COLO829 (cell line): ENCODE data around the gene C4orf54.

Experiments used
- DNase-seq: peaks from one replicate; pipeline ENCODE4 v3.0.0; 2012; ENCODE audit warnings: low spot score

C4orf54 gene

DNA sequence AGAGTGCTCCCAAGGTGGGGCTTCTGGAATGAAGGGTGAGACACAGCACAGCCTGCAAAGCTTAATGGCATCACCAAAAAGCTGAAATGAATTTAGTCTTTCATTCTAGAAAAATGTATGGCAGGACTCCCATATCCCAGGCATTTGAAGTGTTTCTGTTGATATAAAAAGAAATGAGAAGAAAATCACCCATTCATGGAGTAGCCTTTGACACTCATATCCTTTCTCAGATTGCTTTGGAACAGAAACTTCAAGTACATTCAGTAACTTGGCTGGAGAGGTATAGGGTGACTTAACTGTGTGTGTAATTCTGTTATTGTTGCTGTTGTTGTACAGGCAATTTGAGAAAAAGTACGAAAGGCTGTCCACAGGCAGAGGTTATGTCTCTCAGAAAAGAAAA lies 35.3 kb downstream of the C4orf54 start:
- no peak for DNase-seq

DNA sequence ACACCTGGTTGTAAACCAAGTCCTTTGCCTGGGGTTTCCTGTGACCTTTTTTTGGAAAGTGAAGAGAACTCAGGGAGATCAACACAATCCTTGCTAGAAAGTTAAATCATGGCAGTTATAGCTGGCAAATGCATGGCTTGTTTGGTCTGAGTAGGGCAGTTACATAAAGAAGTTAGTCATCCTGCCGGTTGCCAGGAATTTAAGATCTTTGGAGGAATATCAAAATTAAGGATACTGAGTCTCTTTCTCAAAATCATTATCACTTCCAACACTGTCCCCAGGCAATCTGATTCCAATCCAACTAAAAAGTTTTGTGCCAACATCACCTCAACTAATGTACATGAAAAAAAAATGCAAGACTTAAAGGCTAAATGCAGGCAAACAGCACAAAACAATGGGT lies 40.3 kb downstream of the C4orf54 start:
- DNase-seq = peak; percentile 19

DNA sequence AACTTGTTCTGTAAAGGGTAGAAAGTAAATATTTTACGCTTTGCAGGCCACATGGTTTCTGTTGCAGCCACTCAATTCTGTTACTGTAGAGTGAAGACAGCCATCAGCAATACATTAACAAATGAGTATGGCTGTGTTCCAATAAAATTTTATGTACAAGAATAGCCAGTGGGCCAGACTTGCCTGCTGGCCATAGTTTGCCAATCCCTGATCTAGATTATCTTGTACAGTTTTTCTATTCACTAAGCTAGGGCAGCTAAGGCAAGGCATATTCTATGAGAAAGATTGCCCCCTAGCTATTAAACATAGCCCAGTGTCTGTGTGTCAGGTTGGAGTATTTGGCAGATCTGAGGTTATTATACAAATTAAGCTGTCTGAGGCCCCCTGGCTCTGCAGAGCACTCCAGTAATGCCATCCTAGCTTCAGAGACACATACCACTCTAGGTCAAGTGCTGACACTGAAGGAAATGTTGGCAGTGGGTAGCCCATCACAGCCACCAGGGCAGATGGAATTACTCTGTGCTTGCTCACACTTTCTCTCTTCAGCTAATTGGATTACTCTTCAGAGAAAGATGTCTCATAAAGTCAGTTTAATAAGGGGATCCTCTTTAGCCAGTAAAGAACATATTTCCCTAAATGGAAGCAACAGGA lies 42.3 kb downstream of the C4orf54 start:
- DNase-seq = no peak

DNA sequence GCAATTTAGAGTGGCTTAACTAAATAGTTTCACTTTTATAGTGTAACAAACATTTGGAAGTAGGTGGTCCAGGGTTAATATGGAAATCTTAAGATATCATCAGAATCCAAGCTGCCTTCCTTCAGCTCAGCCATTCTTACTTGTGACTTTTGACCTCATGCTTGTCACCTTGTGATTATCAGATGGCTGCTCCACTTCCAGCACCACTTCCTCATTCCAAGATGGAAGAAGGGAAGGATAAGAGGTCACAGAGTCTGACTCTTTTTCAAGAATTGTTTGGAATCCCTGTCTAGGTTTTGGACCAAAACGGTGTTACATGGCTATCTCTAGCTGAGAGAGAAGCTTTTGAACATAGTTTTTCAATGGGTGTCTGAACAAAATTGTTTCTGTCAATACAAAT lies 43.1 kb downstream of the C4orf54 start:
- no peak for DNase-seq

DNA sequence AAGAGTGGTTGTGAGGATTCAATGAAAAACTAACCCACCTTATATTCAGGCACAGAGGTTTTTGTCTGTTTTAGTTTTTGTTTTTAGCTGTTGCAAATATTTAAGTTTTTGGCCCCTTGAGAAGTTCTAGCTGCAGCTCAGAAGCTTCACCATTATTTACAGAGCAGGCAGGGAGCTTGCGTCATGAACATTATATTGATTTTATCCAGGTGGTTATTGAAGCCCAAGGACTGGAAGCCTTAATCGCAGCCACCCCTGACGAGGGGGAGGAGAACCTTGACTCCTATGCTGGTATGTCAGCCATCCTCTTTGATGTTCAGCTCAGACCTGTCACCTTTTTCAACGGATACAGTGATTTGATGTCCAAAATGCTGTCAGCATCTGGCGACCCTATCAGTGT lies 44.9 kb downstream of the C4orf54 start:
- DNase-seq = no peak

DNA sequence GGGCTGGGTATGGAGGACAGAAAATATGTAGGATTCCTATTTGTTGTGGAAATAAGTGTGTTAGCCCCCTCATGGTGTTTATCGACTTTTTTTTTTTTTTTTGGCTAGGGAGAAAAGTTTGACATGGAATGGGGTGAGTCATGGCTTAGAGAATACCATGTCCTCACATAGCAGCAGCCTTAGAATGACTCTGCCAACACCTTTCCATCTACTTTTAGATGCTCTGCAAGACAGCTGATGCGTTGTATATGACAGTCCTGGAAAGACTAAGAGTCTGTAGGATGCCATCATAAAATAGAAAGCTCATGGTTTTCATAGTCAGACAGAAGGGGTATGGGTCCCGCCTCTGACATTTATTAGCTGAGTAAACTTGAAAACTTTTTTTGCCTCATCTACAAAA lies 45.3 kb downstream of the C4orf54 start:
- no peak for DNase-seq

DNA sequence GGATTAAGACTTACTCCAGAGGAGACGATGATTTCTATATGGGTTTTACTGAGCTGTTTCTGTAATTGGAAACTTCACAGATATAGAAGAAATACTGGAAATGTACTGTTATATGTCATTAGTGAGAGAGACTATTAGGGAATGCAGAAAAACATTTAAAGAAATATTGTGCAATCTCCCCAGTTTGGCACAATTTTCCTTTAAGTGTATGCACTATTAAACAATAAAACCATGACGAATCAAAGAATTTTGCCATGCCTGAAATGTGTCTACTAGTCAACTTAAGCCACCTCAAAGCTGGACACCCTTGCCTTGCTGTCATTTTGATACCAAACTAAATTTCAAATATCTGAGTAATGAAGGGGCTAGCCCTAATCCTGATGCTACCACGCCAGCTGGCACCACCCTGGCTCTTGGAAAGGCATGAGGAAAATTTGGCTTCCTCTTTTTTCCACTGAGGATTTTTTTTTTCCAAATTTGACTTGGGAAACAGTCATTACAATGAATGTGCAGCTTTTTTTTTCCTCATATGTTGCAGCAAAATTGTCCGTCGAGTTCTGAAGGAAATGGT lies 46.9 kb downstream of the C4orf54 start:
- DNase-seq = no peak

DNA sequence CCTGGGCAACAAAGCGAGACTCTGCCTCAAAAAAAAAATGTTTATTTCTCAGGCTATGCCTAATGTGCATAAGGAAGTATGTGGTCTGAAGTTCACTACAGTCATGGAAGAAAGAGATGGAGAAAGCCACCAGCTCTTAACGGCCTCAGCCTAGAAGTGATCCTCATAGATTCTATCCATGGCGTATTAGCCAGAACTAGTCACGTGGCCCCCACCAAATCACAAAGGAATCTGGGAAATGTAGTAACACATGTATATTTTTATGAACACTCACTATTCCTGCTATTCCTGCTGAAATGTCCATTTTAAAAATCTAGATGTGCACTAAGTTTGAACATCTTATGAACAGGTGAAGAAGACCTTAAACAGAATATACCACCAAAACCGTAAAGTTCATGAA lies 49.2 kb downstream of the C4orf54 start:
- DNase-seq = no peak
